NCI-H82 (cell line): ENCODE data around the gene SLBP.
A peak's percentile ranks its signal among the peaks of the same experiment; 100 is the strongest.

Experiments used
- DNase-seq: peaks from one replicate; lab custom pipeline; 2025; lab: John Stamatoyannopoulos, UW

Gene SLBP

GRCh38 chr4:1712216-1713002, at the start of gene SLBP:
Gene SLBP (minus strand): TSS chr4:1712319. CDS start chr4:1712188, 131 bp downstream.
- DNase-seq = peak; percentile 96

GRCh38 chr4:1761130-1761689, 49.1 kb upstream of the SLBP start:
- no peak for DNase-seq

GRCh38 chr4:1760521-1761071, 48.5 kb upstream of the SLBP start:
- DNase-seq = no peak

GRCh38 chr4:1759818-1760223, 47.7 kb upstream of the SLBP start:
- peak; percentile 60 for DNase-seq

DNA sequence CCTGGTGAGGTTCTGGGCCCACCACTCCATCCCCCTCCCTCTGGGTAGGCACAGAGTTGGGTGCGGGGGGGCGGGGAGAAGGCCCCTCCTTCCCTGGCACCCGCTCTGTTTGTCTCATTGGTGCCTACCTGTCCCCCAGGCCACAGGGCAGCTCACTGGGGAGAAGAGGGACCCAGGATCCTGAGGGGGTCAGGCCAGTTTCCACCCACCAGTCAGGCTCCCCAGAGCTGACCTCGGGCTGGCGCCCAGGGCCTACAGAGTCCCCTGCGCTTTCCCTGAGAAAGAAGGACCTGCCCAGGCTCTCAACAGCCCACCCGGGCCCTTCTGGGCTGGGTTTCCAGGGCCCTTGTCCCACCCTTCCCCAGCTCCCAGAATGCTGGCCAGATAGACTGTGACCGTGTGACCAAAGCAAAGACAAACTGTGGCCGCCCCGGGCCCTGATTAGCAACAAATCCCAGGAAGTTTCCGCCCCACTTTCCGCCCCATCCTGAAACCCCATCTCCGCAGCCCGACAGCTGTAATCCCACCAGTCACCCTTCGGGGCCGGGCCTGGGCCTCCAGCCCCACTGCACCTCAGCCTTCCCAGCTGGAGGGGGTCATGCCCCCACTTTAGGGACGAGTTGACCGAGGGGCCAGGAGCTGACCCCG, 47.2 kb upstream of the SLBP start:
- DNase-seq = no peak

GRCh38 chr4:1758306-1759121, 46.4 kb upstream of the SLBP start:
- DNase-seq = no peak

- no peak for DNase-seq
These were observed 45.7 kb upstream of the SLBP start for GRCh38 chr4:1757836-1758235.

GRCh38 chr4:1756893-1757779, 45.0 kb upstream of the SLBP start:
- no peak for DNase-seq

GRCh38 chr4:1756079-1756478, 44.0 kb upstream of the SLBP start:
- DNase-seq = no peak

GRCh38 chr4:1755297-1755696, 43.2 kb upstream of the SLBP start:
- DNase-seq = no peak

GRCh38 chr4:1754336-1754735, 42.2 kb upstream of the SLBP start:
- DNase-seq = no peak

- no peak for DNase-seq
These were observed 41.7 kb upstream of the SLBP start for GRCh38 chr4:1753697-1754311.

DNA sequence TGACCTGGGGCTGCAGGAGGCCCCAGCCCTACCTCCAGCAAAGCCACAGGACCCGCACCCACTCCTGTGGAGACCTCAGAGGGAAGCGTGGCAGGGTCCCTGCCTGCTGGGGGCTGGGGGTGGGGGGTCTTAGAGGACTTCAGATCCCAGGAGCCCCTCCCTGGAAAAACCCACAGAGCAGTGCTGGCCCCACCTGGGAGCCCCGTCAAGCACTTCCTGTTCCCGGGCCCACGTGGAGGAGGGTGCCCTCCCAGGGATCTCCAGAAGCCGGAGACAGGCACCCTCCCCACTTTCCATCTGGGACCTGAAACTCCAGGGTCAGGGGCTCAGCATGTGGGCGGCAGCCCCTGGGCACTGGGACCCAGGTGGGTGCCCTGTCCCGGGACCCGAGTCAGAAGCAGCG, 41.2 kb upstream of the SLBP start:
- DNase-seq = no peak

- no peak for DNase-seq
These were observed 40.3 kb upstream of the SLBP start for GRCh38 chr4:1752284-1753041.

DNA sequence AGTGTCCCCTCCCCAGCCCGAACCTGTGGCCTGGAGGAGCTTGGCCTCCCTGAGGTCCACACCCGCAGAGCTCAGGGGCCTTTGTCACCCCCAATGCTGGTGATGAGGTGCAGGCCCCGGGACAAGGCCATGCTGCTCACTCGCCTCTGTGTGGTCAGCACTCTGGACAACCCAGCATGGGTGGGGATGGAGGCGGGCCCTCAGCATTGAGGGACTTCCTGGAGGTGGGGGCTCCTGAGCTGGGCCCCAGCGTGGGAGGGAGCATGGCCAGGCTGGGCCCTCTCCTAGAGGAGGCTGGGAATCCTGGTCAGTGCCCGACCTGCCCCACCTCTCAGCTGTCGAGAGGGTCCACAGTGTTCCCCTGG, 39.8 kb upstream of the SLBP start:
- no peak for DNase-seq

- DNase-seq = no peak
These were observed 39.2 kb upstream of the SLBP start for GRCh38 chr4:1751155-1751918.

GRCh38 chr4:1750381-1751154, 38.4 kb upstream of the SLBP start:
- no peak for DNase-seq

- DNase-seq = peak; percentile 37
These were observed 37.7 kb upstream of the SLBP start for GRCh38 chr4:1749826-1750225.
